ENCODE measurements around the gene PBX2. TPM values are rescaled to one million over a fixed set of nuclear protein-coding genes. Genes with fewer than 3 reads are reported as not detected.

Gene PBX2
- total and polyA plus RNA-seq, 2 of the 4 experiments (the other 2 are of a cell fraction), result 17.7 to 56.8 TPM

GRCh38 chr6:32218167-32218566 lies 28.2 kb upstream of the PBX2 start:
- no peaks in the 10 kb centered on the region for H4K20me1 ChIP-seq (ENCODE audit: insufficient read depth, low read length)
- H3K9me1 ChIP-seq (ENCODE audit: insufficient read depth, low read length), result no peaks in the 10 kb centered on the region
- no peak overlapping the region for H3K18ac ChIP-seq (ENCODE audit: low read depth, low read length)
- H3K4me2 ChIP-seq (ENCODE audit: low read depth, low read length), result no peak overlapping the region
- no peak overlapping the region for H3K14ac ChIP-seq (replicated peaks; ENCODE audit: low read depth, low read length)
- H2BK5ac ChIP-seq (ENCODE audit: low read depth, low read length, poor library complexity, severe bottlenecking), result no peak overlapping the region
- in situ Hi-C loops (cut with MboI; ENCODE audit: low sequenced_read_pairs), result no loop called here
- no peak overlapping the region for H2AK5ac ChIP-seq (ENCODE audit: low read depth, low read length)
- H3K36me3 ChIP-seq (ENCODE audit: control insufficient read depth, insufficient read depth, low read length), result no peaks in the 10 kb centered on the region
- no peak overlapping the region for H3K9ac ChIP-seq (ENCODE audit: low read depth, low read length)
- no peak overlapping the region for H2AFZ ChIP-seq (replicated peaks; ENCODE audit: low read length, poor library complexity)
- dilution Hi-C loops (cut with HindIII; ENCODE audit: low sequenced_read_pairs, unreplicated experiment), result no loop called here
- H2AK9ac ChIP-seq (replicated peaks; ENCODE audit: low read depth, low read length, poor library complexity), result no peak overlapping the region
- H3K4me1 ChIP-seq (ENCODE audit: control insufficient read depth, insufficient read depth, low read length), result no peaks in the 10 kb centered on the region
- no TSS peak for BruUV-seq (replicated peaks)
- no peak overlapping the region for H3K56ac ChIP-seq (ENCODE audit: extremely low read depth, insufficient read depth, low read length)
- H2BK15ac ChIP-seq (ENCODE audit: low read depth, low read length), result no peak overlapping the region
- ATAC-seq (ENCODE audit: low read depth), result no peak
- no peak overlapping the region for H4K5ac ChIP-seq (ENCODE audit: low read depth, low read length)
- 68% methylated on average over 4 of the region's 7 CpGs; no CpG with 5 or more reads in 1 of the 2 experiments for WGBS, 2 experiments (ENCODE audit: extremely low coverage in 2 of 2, insufficient read length in 1 of 2)
- POLR2A ChIA-PET (ENCODE audit: unreplicated experiment), result no interaction called here
- no peak overlapping the region for H2BK120ac ChIP-seq (ENCODE audit: low read depth, low read length)
- no peak for TF ChIP-seq MAFK (IDR thresholded peaks at IDR 0.05; ENCODE audit: low read depth, low read length)
- TF ChIP-seq, protein P1, sequence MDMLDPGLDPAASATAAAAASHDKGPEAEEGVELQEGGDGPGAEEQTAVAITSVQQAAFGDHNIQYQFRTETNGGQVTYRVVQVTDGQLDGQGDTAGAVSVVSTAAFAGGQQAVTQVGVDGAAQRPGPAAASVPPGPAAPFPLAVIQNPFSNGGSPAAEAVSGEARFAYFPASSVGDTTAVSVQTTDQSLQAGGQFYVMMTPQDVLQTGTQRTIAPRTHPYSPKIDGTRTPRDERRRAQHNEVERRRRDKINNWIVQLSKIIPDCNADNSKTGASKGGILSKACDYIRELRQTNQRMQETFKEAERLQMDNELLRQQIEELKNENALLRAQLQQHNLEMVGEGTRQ (IDR thresholded peaks at IDR 0.05; ENCODE audit: low read depth, low read length), result no peak
- TF ChIP-seq SMC3 (IDR thresholded peaks at IDR 0.05; ENCODE audit: low read depth, low read length), result no peak
- TF ChIP-seq, protein P2, sequence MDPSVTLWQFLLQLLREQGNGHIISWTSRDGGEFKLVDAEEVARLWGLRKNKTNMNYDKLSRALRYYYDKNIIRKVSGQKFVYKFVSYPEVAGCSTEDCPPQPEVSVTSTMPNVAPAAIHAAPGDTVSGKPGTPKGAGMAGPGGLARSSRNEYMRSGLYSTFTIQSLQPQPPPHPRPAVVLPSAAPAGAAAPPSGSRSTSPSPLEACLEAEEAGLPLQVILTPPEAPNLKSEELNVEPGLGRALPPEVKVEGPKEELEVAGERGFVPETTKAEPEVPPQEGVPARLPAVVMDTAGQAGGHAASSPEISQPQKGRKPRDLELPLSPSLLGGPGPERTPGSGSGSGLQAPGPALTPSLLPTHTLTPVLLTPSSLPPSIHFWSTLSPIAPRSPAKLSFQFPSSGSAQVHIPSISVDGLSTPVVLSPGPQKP (IDR thresholded peaks at IDR 0.05; ENCODE audit: borderline replicate concordance, low read depth, low read length), result no peak
- TF ChIP-seq FOS (IDR thresholded peaks at IDR 0.05; ENCODE audit: low read depth, low read length), result no peak
- no peak for TF ChIP-seq MXI1 (IDR thresholded peaks at IDR 0.05; ENCODE audit: borderline replicate concordance, low read depth, low read length)
- TF ChIP-seq BHLHE40 (IDR thresholded peaks at IDR 0.05; ENCODE audit: low read depth, low read length), result no peak
- no peak for TF ChIP-seq NFE2L2 (IDR thresholded peaks at IDR 0.05; ENCODE audit: low read depth, low read length)
- TF ChIP-seq POLR2A (IDR thresholded peaks at IDR 0.05; ENCODE audit: low read depth, low read length), result no peak
- no peak for TF ChIP-seq RAD21 (IDR thresholded peaks at IDR 0.05; ENCODE audit: low read length)
- no peak for TF ChIP-seq RCOR1 (IDR thresholded peaks at IDR 0.05; ENCODE audit: insufficient replicate concordance, low read length)
- TF ChIP-seq, protein P3, sequence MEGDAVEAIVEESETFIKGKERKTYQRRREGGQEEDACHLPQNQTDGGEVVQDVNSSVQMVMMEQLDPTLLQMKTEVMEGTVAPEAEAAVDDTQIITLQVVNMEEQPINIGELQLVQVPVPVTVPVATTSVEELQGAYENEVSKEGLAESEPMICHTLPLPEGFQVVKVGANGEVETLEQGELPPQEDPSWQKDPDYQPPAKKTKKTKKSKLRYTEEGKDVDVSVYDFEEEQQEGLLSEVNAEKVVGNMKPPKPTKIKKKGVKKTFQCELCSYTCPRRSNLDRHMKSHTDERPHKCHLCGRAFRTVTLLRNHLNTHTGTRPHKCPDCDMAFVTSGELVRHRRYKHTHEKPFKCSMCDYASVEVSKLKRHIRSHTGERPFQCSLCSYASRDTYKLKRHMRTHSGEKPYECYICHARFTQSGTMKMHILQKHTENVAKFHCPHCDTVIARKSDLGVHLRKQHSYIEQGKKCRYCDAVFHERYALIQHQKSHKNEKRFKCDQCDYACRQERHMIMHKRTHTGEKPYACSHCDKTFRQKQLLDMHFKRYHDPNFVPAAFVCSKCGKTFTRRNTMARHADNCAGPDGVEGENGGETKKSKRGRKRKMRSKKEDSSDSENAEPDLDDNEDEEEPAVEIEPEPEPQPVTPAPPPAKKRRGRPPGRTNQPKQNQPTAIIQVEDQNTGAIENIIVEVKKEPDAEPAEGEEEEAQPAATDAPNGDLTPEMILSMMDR (conservative IDR thresholded peaks at IDR 0.05; ENCODE audit: low read depth, low read length), result no peak
- H3K27me3 ChIP-seq (ENCODE audit: control insufficient read depth, insufficient read depth, low read length), result peaks cover 43% of the 10 kb centered on the region
- H3K4me3 ChIP-seq (ENCODE audit: insufficient read depth, low read depth, low read length), result no peak overlapping the region
- no peak overlapping the region for H3K27ac ChIP-seq (ENCODE audit: insufficient read depth, low read length)
- H3K79me1 ChIP-seq (ENCODE audit: low read depth in 1 of 2, low read length in 2 of 2), result no peaks in the 10 kb centered on the region
- no peak overlapping the region for H4K8ac ChIP-seq (ENCODE audit: low read depth in 2 of 2, low read length in 2 of 2)
- H4K91ac ChIP-seq (ENCODE audit: insufficient read depth, low read depth, low read length), result no peak overlapping the region
- H3K23ac ChIP-seq (ENCODE audit: low read depth, low read length), result no peak overlapping the region
- no peak overlapping the region for H2BK20ac ChIP-seq (ENCODE audit: low read depth, low read length)
- CTCF ChIA-PET, result no interaction called here
- no peak for DNase-seq
- intact Hi-C loops (cut with micrococcal nuclease), result no loop called here
- no peak overlapping the region for H3K4ac ChIP-seq (ENCODE audit: low read depth, low read length)
- H3K9me3 ChIP-seq (ENCODE audit: control insufficient read depth, insufficient read depth, low read length), result no peaks in the 10 kb centered on the region
